HL-60 (cell line): ENCODE data around the gene IL1B.

Source experiments
- DNase-seq, 2 experiments: peaks; one replicate each; pipeline ENCODE4 v3.0.0-alpha.2; 2010 to 2020; ENCODE audit warnings: low read depth in 1 of 2, low spot score in 1 of 2
- H3K27ac ChIP-seq: fragments of 250-450 bp; sonication (Bioruptor Pico); replicated peaks from 2 replicates; pipeline ENCODE4 v1.5.1; 2020; ENCODE audit warnings: mild to moderate bottlenecking, moderate library complexity
- H3K27me3 ChIP-seq: fragments of 250-450 bp; sonication (Bioruptor Pico); 2 replicates; pipeline ENCODE4 v1.5.1; 2021; ENCODE audit warnings: mild to moderate bottlenecking, moderate library complexity; ENCODE audit not compliant: insufficient read depth, poor library complexity, severe bottlenecking
- H3K4me3 ChIP-seq: replicated peaks from 2 replicates; pipeline ENCODE4 v1.5.1; 2011; ENCODE audit warnings: mild to moderate bottlenecking, control low read depth, low read length; ENCODE audit not compliant: insufficient read depth
- GABPA ChIP-seq: IDR thresholded peaks from 2 replicates; pipeline ENCODE4 v1.6.1; 2012; ENCODE audit warnings: low read depth
- POLR2AphosphoS5 ChIP-seq: IDR thresholded peaks from 2 replicates; pipeline ENCODE4 v1.6.1; 2012; ENCODE audit warnings: low read depth
- SPI1 ChIP-seq: IDR thresholded peaks from 2 replicates; pipeline ENCODE4 v1.6.1; 2012; ENCODE audit warnings: low read depth, mild to moderate bottlenecking, borderline replicate concordance
- TF ChIP-seq, protein P1 (sequence below): IDR thresholded peaks from one replicate; pipeline ENCODE4 v1.5.1; 2011; ENCODE audit warnings: low read length, control low read depth, inconsistent platforms; ENCODE audit not compliant: insufficient read depth
- TF ChIP-seq, protein P2 (sequence below): IDR thresholded peaks from 2 replicates; pipeline ENCODE4 v1.6.1; 2012; ENCODE audit warnings: low read depth; ENCODE audit not compliant: insufficient replicate concordance

Gene IL1B

DNA sequence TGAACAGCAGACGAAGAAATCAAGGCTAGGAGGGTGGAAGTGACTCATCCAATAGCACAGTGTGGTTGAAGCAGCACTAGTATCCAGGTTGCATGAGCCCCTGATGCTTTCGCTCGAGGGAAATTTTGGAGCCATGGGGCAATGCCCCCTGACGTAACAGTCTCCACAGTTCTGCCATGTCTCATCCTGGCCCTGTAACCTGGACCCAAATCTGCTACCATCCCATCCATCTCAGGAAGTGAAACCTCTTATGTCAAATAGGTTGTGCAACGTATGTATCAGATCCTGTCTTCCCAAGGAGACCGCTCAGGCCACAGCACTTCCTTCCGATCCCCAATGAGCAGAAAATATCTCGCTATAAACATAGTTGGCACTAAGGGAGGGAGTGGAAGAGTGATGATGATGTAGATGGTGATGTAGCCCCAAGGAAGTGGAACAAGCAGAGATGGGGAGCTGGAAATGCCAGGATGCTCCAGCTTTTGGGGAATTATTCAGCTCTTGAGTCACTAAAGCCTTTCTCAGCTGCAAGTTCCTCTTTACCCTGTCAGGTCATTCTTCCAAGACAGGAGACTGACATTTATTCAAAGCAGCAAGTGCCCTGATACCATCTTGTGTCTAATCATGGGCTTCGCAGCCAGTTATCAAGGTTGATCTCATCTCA, 3.0 kb upstream of the IL1B start:
- Histone ChIP-seq H3K4me3 (no peak overlapping the region), H3K27ac (no peak overlapping the region), H3K27me3 (no peaks in the 10 kb centered on the region)
- TF ChIP-seq POLR2AphosphoS5, result no peak
- TF ChIP-seq SPI1, result peak; percentile 4; the same call in 1 of the 2 replicates
- TF ChIP-seq, protein P1, sequence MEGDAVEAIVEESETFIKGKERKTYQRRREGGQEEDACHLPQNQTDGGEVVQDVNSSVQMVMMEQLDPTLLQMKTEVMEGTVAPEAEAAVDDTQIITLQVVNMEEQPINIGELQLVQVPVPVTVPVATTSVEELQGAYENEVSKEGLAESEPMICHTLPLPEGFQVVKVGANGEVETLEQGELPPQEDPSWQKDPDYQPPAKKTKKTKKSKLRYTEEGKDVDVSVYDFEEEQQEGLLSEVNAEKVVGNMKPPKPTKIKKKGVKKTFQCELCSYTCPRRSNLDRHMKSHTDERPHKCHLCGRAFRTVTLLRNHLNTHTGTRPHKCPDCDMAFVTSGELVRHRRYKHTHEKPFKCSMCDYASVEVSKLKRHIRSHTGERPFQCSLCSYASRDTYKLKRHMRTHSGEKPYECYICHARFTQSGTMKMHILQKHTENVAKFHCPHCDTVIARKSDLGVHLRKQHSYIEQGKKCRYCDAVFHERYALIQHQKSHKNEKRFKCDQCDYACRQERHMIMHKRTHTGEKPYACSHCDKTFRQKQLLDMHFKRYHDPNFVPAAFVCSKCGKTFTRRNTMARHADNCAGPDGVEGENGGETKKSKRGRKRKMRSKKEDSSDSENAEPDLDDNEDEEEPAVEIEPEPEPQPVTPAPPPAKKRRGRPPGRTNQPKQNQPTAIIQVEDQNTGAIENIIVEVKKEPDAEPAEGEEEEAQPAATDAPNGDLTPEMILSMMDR, result no peak
- peak; percentile 34 to 98 for DNase-seq

DNA sequence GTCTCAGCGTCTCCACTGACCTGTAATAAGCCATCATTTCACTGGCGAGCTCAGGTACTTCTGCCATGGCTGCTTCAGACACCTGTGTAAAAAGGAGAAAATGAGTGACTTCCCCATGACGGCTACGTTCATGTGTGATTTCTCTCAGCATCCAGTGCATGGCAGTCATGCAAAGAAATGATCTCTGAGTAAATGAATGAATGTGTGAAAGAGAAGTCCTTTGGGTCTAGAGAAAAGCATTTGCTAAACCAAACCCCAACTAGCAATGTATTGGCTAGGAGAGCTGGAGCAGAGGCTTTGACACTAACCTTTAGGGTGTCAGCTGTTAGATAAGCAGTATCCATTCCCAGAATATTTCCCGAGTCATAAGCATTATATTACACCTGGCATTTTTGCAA, 417 bp downstream of the IL1B start:
- H3K4me3 ChIP-seq, result peak overlapping the region; percentile 1; the same call in 1 of the 2 replicates
- TF ChIP-seq, protein P1, result no peak
- TF ChIP-seq POLR2AphosphoS5, result 0 out of 2 replicates have a peak, but pooled peaks have one; percentile 9
- TF ChIP-seq, protein P2, sequence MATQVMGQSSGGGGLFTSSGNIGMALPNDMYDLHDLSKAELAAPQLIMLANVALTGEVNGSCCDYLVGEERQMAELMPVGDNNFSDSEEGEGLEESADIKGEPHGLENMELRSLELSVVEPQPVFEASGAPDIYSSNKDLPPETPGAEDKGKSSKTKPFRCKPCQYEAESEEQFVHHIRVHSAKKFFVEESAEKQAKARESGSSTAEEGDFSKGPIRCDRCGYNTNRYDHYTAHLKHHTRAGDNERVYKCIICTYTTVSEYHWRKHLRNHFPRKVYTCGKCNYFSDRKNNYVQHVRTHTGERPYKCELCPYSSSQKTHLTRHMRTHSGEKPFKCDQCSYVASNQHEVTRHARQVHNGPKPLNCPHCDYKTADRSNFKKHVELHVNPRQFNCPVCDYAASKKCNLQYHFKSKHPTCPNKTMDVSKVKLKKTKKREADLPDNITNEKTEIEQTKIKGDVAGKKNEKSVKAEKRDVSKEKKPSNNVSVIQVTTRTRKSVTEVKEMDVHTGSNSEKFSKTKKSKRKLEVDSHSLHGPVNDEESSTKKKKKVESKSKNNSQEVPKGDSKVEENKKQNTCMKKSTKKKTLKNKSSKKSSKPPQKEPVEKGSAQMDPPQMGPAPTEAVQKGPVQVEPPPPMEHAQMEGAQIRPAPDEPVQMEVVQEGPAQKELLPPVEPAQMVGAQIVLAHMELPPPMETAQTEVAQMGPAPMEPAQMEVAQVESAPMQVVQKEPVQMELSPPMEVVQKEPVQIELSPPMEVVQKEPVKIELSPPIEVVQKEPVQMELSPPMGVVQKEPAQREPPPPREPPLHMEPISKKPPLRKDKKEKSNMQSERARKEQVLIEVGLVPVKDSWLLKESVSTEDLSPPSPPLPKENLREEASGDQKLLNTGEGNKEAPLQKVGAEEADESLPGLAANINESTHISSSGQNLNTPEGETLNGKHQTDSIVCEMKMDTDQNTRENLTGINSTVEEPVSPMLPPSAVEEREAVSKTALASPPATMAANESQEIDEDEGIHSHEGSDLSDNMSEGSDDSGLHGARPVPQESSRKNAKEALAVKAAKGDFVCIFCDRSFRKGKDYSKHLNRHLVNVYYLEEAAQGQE, result no peak
- TF ChIP-seq GABPA, result no peak
- no peaks in the 10 kb centered on the region for H3K27me3 ChIP-seq
- DNase-seq, result no peak
- peak overlapping the region; percentile 60 for H3K27ac ChIP-seq

DNA sequence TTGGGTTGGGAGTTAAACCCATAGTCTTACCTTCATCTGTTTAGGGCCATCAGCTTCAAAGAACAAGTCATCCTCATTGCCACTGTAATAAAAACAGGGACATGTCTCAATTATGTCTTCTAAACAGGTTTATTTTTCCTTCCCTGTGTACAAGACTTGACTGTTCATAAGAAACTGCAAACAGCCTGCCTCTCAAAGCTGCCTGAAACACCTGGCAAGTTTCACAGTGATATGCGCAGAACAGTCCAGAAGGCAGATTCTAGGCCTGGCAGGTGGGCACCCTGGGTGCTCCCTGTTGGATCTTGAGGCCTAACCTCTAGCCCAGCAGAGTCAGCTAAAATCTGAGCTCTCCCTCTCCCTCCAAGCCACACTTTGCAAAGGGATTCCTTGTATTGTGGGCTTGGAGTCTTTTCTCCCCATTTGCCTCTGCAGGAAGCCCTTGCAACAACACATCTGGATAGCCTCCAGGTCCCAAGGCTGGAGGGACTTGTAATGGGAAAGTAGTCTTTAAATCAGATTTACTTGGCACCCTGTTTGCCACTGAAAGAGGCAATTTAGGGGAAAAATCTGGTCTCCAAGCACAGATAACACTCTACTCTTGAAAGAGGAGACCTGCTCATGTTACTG, 930 bp downstream of the IL1B start:
- DNase-seq, result no peak
- Histone ChIP-seq H3K27ac (no peak overlapping the region), H3K27me3 (no peaks in the 10 kb centered on the region), H3K4me3 (no peak overlapping the region)
- TF ChIP-seq GABPA (no peak), SPI1 (no peak), POLR2AphosphoS5 (no peak)
- TF ChIP-seq, protein P2, result no peak
- TF ChIP-seq, protein P1, result no peak
